MM.1S (cell line): Measurements from ENCODE around the gene ZNF740.

Experiments
- DNase-seq: peaks from one replicate; pipeline ENCODE4 v3.0.0-alpha.2; 2015
- H2AFZ ChIP-seq: fragments of 300-600 bp; sonication (generic); 2 replicates; pipeline ENCODE4 v1.6.0; 2016; ENCODE audit warnings: antibody characterized with exemption, low read length
- H3F3A ChIP-seq: fragments of 300-600 bp; sonication (generic); 2 replicates; pipeline ENCODE4 v1.6.1; 2016; ENCODE audit warnings: mild to moderate bottlenecking, antibody characterized with exemption, low read length, moderate library complexity, mixed read lengths; ENCODE audit not compliant: insufficient read depth
- H3K27ac ChIP-seq: fragments of 300-600 bp; sonication (generic); 2 replicates; pipeline ENCODE4 v1.5.1; 2016; ENCODE audit warnings: mild to moderate bottlenecking, low read length
- H3K27me3 ChIP-seq: fragments of 300-600 bp; sonication (generic); replicated peaks from 2 replicates; pipeline ENCODE4 v1.6.0; 2016; ENCODE audit warnings: low read length; ENCODE audit not compliant: insufficient read depth
- H3K36me3 ChIP-seq: fragments of 300-600 bp; sonication (generic); replicated peaks from 2 replicates; pipeline ENCODE4 v1.6.1; 2016; ENCODE audit warnings: mild to moderate bottlenecking, low read length, mixed read lengths; ENCODE audit not compliant: insufficient read depth
- H3K4me1 ChIP-seq: fragments of 300-600 bp; sonication (generic); 2 replicates; pipeline ENCODE4 v1.6.1; 2016; ENCODE audit warnings: low read length, mixed read lengths
- H3K4me2 ChIP-seq: fragments of 300-600 bp; sonication (generic); 2 replicates; pipeline ENCODE4 v1.6.0; 2016; ENCODE audit warnings: low read depth, low read length
- H3K4me3 ChIP-seq: fragments of 300-600 bp; sonication (generic); 2 replicates; pipeline ENCODE4 v1.5.1; 2016; ENCODE audit warnings: low read length, mixed read lengths
- H3K79me2 ChIP-seq: fragments of 300-600 bp; sonication (generic); 2 replicates; pipeline ENCODE4 v1.6.1; 2016; ENCODE audit warnings: mixed run types, low read length, mixed read lengths
- H3K9ac ChIP-seq: fragments of 300-600 bp; sonication (generic); 2 replicates; pipeline ENCODE4 v1.6.1; 2016; ENCODE audit warnings: low read length, mixed read lengths
- H3K9me2 ChIP-seq: fragments of 300-600 bp; sonication (generic); replicated peaks from 2 replicates; pipeline ENCODE4 v1.6.1; 2016; ENCODE audit warnings: mild to moderate bottlenecking, low read length, mixed read lengths; ENCODE audit not compliant: insufficient read depth
- H3K9me3 ChIP-seq: fragments of 300-600 bp; sonication (generic); replicated peaks from 2 replicates; pipeline ENCODE4 v1.6.1; 2016; ENCODE audit warnings: mild to moderate bottlenecking, low read length, mixed read lengths; ENCODE audit not compliant: insufficient read depth
- H4K20me1 ChIP-seq: fragments of 300-600 bp; sonication (generic); 2 replicates; pipeline ENCODE4 v1.6.1; 2016; ENCODE audit warnings: mild to moderate bottlenecking, low read length, moderate library complexity, mixed read lengths; ENCODE audit not compliant: insufficient read depth
- CTCF ChIP-seq: fragments of 300-600 bp; sonication (generic); IDR thresholded peaks from 2 replicates; pipeline ENCODE4 v1.5.1; 2016; ENCODE audit warnings: antibody characterized with exemption, low read length, mixed read lengths
- EZH2 ChIP-seq: fragments of 300-600 bp; sonication (generic); optimal IDR thresholded peaks from 2 replicates; pipeline ENCODE3; 2017; ENCODE audit warnings: low read depth, mild to moderate bottlenecking, antibody characterized with exemption, low read length, mixed read lengths
- EZH2phosphoT487 ChIP-seq: fragments of 300-600 bp; sonication (generic); IDR thresholded peaks from 2 replicates; pipeline ENCODE4 v1.6.1; 2018; ENCODE audit warnings: antibody characterized with exemption, low read length

Gene ZNF740

GRCh38 chr12:53207042-53207441, 26.5 kb downstream of the ZNF740 start, which contains the start of gene ITGB7:
Gene ITGB7, minus strand, starts transcription at chr12:53207251. Its CDS starts 6,808 bp downstream, at chr12:53200443.
- Histone ChIP-seq H3K27ac (peak within 1 kb of the TSS; percentile 99), H2AFZ (no peak within 1 kb of the TSS), H3F3A (peaks cover 86% of the 10 kb centered on the region), H3K9me2 (no peaks in the 10 kb centered on the region), H3K79me2 (peaks cover 90% of the 10 kb centered on the region), H3K36me3 (peaks cover 12% of the 10 kb centered on the region; the same call in 1 of the 2 replicates), H3K9me3 (no peaks in the 10 kb centered on the region), H3K4me3 (peak within 1 kb of the TSS; percentile 94), H3K9ac (peak within 1 kb of the TSS; percentile 99), H3K4me1 (peaks cover 21% of the 10 kb centered on the region), H3K4me2 (peak within 1 kb of the TSS; percentile 98), H3K27me3 (no peaks in the 10 kb centered on the region), H4K20me1 (no peaks in the 10 kb centered on the region)
- no peak for TF ChIP-seq CTCF
- TF ChIP-seq EZH2phosphoT487: no peak
- TF ChIP-seq EZH2: no peak
- DNase-seq: peak; percentile 92

- peak overlapping the region; percentile 83 for H3K4me3 ChIP-seq
- no peaks in the 10 kb centered on the region for H3K9me3 ChIP-seq
- H3K4me2 ChIP-seq: peak overlapping the region; percentile 98
- no peaks in the 10 kb centered on the region for H3K9me2 ChIP-seq
- peak overlapping the region; percentile 87 for H3K27ac ChIP-seq
- H3K4me1 ChIP-seq: peaks cover 28% of the 10 kb centered on the region
- no peaks in the 10 kb centered on the region for H3K27me3 ChIP-seq
- H3K36me3 ChIP-seq: peaks cover 12% of the 10 kb centered on the region; the same call in 1 of the 2 replicates
- peak overlapping the region; percentile 13; the same call in 1 of the 2 replicates for H3K9ac ChIP-seq
- TF ChIP-seq EZH2 (no peak), CTCF (no peak), EZH2phosphoT487 (no peak)
- DNase-seq: no peak
- no peaks in the 10 kb centered on the region for H4K20me1 ChIP-seq
- H2AFZ ChIP-seq: no peak overlapping the region
- peaks cover 80% of the 10 kb centered on the region for H3K79me2 ChIP-seq
- peaks cover 81% of the 10 kb centered on the region for H3F3A ChIP-seq
Measured at GRCh38 chr12:53208435-53208834, 27.9 kb downstream of the ZNF740 start.

GRCh38 chr12:53208877-53209463, 28.4 kb downstream of the ZNF740 start:
- Histone ChIP-seq H3K27me3 (no peaks in the 10 kb centered on the region), H3F3A (peaks cover 76% of the 10 kb centered on the region), H3K36me3 (peaks cover 12% of the 10 kb centered on the region; the same call in 1 of the 2 replicates), H3K4me2 (peak overlapping the region; percentile 98), H2AFZ (0 out of 2 replicates have a peak overlapping the region, but pooled peaks have one; percentile 12), H3K79me2 (peaks cover 75% of the 10 kb centered on the region), H3K4me3 (peak overlapping the region; percentile 83), H3K4me1 (peaks cover 31% of the 10 kb centered on the region), H3K9me2 (no peaks in the 10 kb centered on the region), H3K9me3 (no peaks in the 10 kb centered on the region), H4K20me1 (no peaks in the 10 kb centered on the region), H3K27ac (peak overlapping the region; percentile 87), H3K9ac (peak overlapping the region; percentile 56)
- TF ChIP-seq CTCF: no peak
- TF ChIP-seq EZH2phosphoT487: no peak
- TF ChIP-seq EZH2: no peak
- DNase-seq: peak; percentile 64
